GM18861 (cell line): ENCODE results near the gene RCBTB1.
"Not testable (repeated sequence)": the region's sequence is repeated elsewhere in the genome, so short reads cannot be mapped to it uniquely, and the experiment has no call there.

Experiments
- ATAC-seq: cut with Tn5 transposase; IDR thresholded peaks from one replicate; pipeline ENCODE4 v1.9.1; 2021; ENCODE audit not compliant: unreplicated experiment

The RCBTB1 gene

GRCh38 chr13:49585220-49586157 is at the start of gene RCBTB1:
Gene RCBTB1, minus strand, starts transcription at chr13:49585558. Its CDS starts 18,279 bp downstream, at chr13:49567279.
- ATAC-seq: peak; percentile 80

GRCh38 chr13:49633710-49634109 is 48.4 kb upstream of the RCBTB1 start:
- no peak for ATAC-seq

GRCh38 chr13:49632156-49632555 is 46.8 kb upstream of the RCBTB1 start:
- ATAC-seq: no peak

GRCh38 chr13:49630580-49630979 is 45.2 kb upstream of the RCBTB1 start:
- no peak for ATAC-seq

GRCh38 chr13:49629947-49630346 is 44.6 kb upstream of the RCBTB1 start:
- no peak for ATAC-seq

GRCh38 chr13:49629196-49629938 is 44.0 kb upstream of the RCBTB1 start:
- no peak for ATAC-seq

GRCh38 chr13:49627831-49628652 is 42.7 kb upstream of the RCBTB1 start, which contains the start of gene ARL11:
Gene ARL11, plus strand, starts transcription at chr13:49628507. Its CDS starts 1,941 bp downstream, at chr13:49630448.
- ATAC-seq: peak; percentile 86

GRCh38 chr13:49625392-49626079 is 40.2 kb upstream of the RCBTB1 start:
- ATAC-seq: no peak

- no peak for ATAC-seq
Measured at GRCh38 chr13:49624229-49624628, 38.9 kb upstream of the RCBTB1 start.

GRCh38 chr13:49622174-49622946 is 37.0 kb upstream of the RCBTB1 start:
- ATAC-seq: no peak

GRCh38 chr13:49620170-49620621 is 34.8 kb upstream of the RCBTB1 start:
- no peak for ATAC-seq

- no peak for ATAC-seq
Measured at GRCh38 chr13:49616676-49617065, 31.3 kb upstream of the RCBTB1 start.

GRCh38 chr13:49615836-49616675 is 30.7 kb upstream of the RCBTB1 start:
- ATAC-seq: no peak

- ATAC-seq: not testable (repeated sequence)
Measured at GRCh38 chr13:49612042-49612441, 26.7 kb upstream of the RCBTB1 start.

GRCh38 chr13:49610176-49610575 is 24.8 kb upstream of the RCBTB1 start:
- no peak for ATAC-seq

- no peak for ATAC-seq
Measured at GRCh38 chr13:49608651-49609331, 23.4 kb upstream of the RCBTB1 start.

- no peak for ATAC-seq
Measured at GRCh38 chr13:49607761-49608160, 22.4 kb upstream of the RCBTB1 start.
